ENCODE data around the gene POLD3.

DNA sequence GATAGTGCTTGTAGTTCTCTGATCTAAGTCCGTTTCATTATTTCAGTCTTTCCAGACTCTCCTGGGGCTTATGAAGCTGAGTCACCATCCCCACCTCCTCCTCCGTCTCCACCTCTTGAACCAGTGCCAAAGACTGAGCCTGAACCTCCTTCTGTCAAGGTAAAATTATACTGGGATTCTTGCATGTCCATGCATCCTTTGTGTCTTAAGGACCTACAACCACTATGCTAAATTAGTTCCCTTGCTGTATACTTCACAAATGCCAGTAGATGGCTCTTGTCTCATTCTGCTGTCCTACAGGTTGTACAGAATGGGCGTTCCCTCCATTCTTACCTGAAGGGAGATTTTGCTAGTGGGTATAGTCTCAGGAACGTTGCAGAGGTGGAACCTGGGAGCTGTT, 42.2 kb downstream of the POLD3 start:
- TF ChIP-seq, protein P1, sequence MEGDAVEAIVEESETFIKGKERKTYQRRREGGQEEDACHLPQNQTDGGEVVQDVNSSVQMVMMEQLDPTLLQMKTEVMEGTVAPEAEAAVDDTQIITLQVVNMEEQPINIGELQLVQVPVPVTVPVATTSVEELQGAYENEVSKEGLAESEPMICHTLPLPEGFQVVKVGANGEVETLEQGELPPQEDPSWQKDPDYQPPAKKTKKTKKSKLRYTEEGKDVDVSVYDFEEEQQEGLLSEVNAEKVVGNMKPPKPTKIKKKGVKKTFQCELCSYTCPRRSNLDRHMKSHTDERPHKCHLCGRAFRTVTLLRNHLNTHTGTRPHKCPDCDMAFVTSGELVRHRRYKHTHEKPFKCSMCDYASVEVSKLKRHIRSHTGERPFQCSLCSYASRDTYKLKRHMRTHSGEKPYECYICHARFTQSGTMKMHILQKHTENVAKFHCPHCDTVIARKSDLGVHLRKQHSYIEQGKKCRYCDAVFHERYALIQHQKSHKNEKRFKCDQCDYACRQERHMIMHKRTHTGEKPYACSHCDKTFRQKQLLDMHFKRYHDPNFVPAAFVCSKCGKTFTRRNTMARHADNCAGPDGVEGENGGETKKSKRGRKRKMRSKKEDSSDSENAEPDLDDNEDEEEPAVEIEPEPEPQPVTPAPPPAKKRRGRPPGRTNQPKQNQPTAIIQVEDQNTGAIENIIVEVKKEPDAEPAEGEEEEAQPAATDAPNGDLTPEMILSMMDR (IDR thresholded peaks at IDR 0.05) = peak in 3 of 4 experiments; percentile 18 to 55 (median 40)
- TF ChIP-seq POLR2A (IDR thresholded peaks at IDR 0.05) = no peak
- no peak for TF ChIP-seq POLR2AphosphoS5 (IDR thresholded peaks at IDR 0.05)
- TF ChIP-seq EP300 (IDR thresholded peaks at IDR 0.05) = no peak

All from gastroesophageal sphincter (tissue), 3 donors.